GM23248 (cell line): ENCODE data around the gene FAM200A. TPM values are rescaled to one million over a fixed set of nuclear protein-coding genes. Genes with fewer than 3 reads are reported as not detected.
A peak's percentile ranks its signal among the peaks of the same experiment; 100 is the strongest.

ENCODE experiments used
- DNase-seq: peaks from one replicate; pipeline ENCODE4 v3.0.0-alpha.2; 2015
- H2AFZ ChIP-seq: fragments of 200-600 bp; sonication (generic); 2 replicates; pipeline ENCODE4 v1.6.1; 2016; ENCODE audit warnings: antibody characterized with exemption
- H3F3A ChIP-seq: fragments of 200-600 bp; sonication (generic); 2 replicates; pipeline ENCODE4 v1.6.1; 2016; ENCODE audit warnings: mild to moderate bottlenecking, antibody characterized with exemption, mixed run types; ENCODE audit not compliant: insufficient read depth
- H3K27ac ChIP-seq: fragments of 200-600 bp; sonication (generic); 2 replicates; pipeline ENCODE4 v1.5.1; 2016; ENCODE audit warnings: mild to moderate bottlenecking
- H3K27me3 ChIP-seq: fragments of 200-600 bp; sonication (generic); replicated peaks from 2 replicates; pipeline ENCODE4 v1.6.1; 2016; ENCODE audit warnings: mild to moderate bottlenecking; ENCODE audit not compliant: insufficient read depth
- H3K36me3 ChIP-seq: fragments of 200-600 bp; sonication (generic); 2 replicates; pipeline ENCODE4 v1.6.1; 2016; ENCODE audit warnings: low read depth, mild to moderate bottlenecking
- H3K4me1 ChIP-seq: fragments of 200-600 bp; sonication (generic); 2 replicates; pipeline ENCODE4 v1.6.1; 2016; ENCODE audit warnings: mild to moderate bottlenecking; ENCODE audit not compliant: insufficient read depth
- H3K4me2 ChIP-seq: fragments of 200-600 bp; sonication (generic); one replicate; pipeline ENCODE4 v1.6.1; 2016; ENCODE audit warnings: mild to moderate bottlenecking; ENCODE audit not compliant: unreplicated experiment
- H3K4me3 ChIP-seq: fragments of 200-600 bp; sonication (generic); 2 replicates; pipeline ENCODE4 v1.5.1; 2016; ENCODE audit warnings: mild to moderate bottlenecking
- H3K79me2 ChIP-seq: fragments of 200-600 bp; sonication (generic); 2 replicates; pipeline ENCODE4 v1.6.1; 2016; ENCODE audit warnings: mild to moderate bottlenecking; ENCODE audit not compliant: insufficient read depth
- H3K9ac ChIP-seq: fragments of 200-600 bp; sonication (generic); 2 replicates; pipeline ENCODE4 v1.6.1; 2016; ENCODE audit warnings: mild to moderate bottlenecking
- H3K9me2 ChIP-seq: fragments of 200-600 bp; sonication (generic); 2 replicates; pipeline ENCODE4 v1.6.1; 2016; ENCODE audit warnings: mixed run types, mild to moderate bottlenecking, moderate library complexity; ENCODE audit not compliant: insufficient read depth
- H3K9me3 ChIP-seq: fragments of 200-600 bp; sonication (generic); one replicate; pipeline ENCODE4 v1.6.1; 2017; ENCODE audit warnings: low read depth
- H4K20me1 ChIP-seq: fragments of 200-600 bp; sonication (generic); 2 replicates; pipeline ENCODE4 v1.6.0; 2016; ENCODE audit not compliant: insufficient read depth
- EZH2 ChIP-seq: fragments of 200-600 bp; sonication (generic); IDR thresholded peaks from 2 replicates; pipeline ENCODE4 v1.6.1; 2018; ENCODE audit warnings: antibody characterized with exemption, mild to moderate bottlenecking; ENCODE audit not compliant: insufficient read depth, poor library complexity, severe bottlenecking
- EZH2phosphoT487 ChIP-seq: fragments of 200-600 bp; sonication (generic); IDR thresholded peaks from 2 replicates; pipeline ENCODE4 v1.6.1; 2018; ENCODE audit warnings: antibody characterized with exemption, moderate library complexity, mild to moderate bottlenecking, low read depth; ENCODE audit not compliant: insufficient read depth
- WGBS, 2 experiments: methylation state at CpG; one replicate each; pipeline ENCODE4 v1.1.6; 2015 to 2017; ENCODE audit warnings: low lambda C conversion rate in 2 of 2, low coverage in 1 of 2; ENCODE audit errors: missing lambda C conversion rate in 2 of 2; 5-methylcytosine and 5-hydroxymethylcytosine counted together
- in situ Hi-C: fragments of 300-500 bp; cut with MboI; formaldehyde crosslinking; loops from 2 replicates; pipeline ENCODE4 v1.15.0; 2020
- polyA plus RNA-seq: library from polyadenylated mRNA; unstranded; fragments of >200 nt; fragmentation: Nextera tagmentation; extraction: Ambion mirVana; gene quantifications from 2 replicates; pipeline ENCODE4 v1.2.1, GENCODE V29; 2016
- total RNA-seq: library from RNA; depleted of rRNA; stranded (reverse); fragments of >200 nt; shearing (Covaris generic); gene quantifications from 2 replicates; pipeline ENCODE4 v1.2.3, GENCODE V29; 2014; rRNA removed

Gene FAM200A
- total and polyA plus RNA-seq, 2 experiments from 2014 or later: 6.2 to 8.2 TPM

DNA sequence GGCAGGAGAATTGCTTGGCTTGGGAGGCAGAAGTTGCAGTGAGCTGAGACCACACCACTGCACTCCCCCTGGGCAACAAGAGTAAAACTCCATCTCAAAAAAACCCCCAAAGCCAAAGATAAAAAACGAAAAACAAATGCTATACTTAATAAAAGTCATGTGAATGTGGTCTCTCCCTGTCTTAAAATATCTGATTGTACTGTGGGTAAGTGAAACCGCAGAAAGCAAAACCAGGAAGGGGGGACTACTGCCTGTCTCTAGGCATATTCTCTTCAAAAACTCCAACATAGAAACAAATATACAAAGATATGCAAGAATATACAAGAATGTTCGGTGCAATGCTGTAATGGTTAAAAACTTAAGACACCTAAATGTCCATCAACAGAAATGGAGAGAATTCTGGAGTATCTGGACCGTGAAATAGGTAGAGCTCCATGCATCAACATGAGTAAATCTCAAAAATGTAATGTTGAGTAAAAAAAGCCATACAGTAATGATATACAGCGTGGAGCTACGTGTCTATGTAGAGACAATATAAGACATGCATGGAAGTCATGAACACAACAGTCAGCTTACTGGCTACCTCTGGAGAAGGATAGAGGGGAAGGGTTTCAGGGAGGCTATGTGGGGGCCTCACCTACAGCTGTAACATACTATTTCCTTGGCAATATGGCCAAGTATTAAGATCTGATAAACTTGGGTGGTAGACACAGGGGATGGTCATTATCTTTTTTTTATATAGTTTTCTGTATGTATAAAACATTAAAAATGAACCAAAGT is 54.0 kb downstream of the FAM200A start:
- Histone ChIP-seq H3K79me2 (peaks cover 91% of the 10 kb centered on the region), H4K20me1 (no peaks in the 10 kb centered on the region; the same call in 1 of the 2 replicates), H2AFZ (no peak overlapping the region), H3K36me3 (peaks cover 37% of the 10 kb centered on the region), H3K9me3 (no peaks in the 10 kb centered on the region), H3F3A (peaks cover 11% of the 10 kb centered on the region; the same call in 1 of the 2 replicates), H3K4me2 (peak overlapping the region; percentile 84), H3K27ac (no peak overlapping the region), H3K9me2 (no peaks in the 10 kb centered on the region), H3K4me3 (peak overlapping the region; percentile 99), H3K27me3 (no peaks in the 10 kb centered on the region), H3K9ac (peak overlapping the region; percentile 88), H3K4me1 (peaks cover 12% of the 10 kb centered on the region; the same call in 1 of the 2 replicates)
- DNase-seq: no peak
- in situ Hi-C loops: no loop called here
- TF ChIP-seq EZH2 (no peak), EZH2phosphoT487 (no peak)
- WGBS, 2 experiments: 71 to 77% methylated on average over 6 of the region's 6 CpGs

Other genes starting within 250 kb of the FAM200A start
- gene ARPC1A, start 226.2 kb downstream of the FAM200A start, total RNA-seq: 155 and 209 TPM in 2 replicates
- gene ARPC1A, start 226.2 kb downstream of the FAM200A start, polyA plus RNA-seq: 294 and 312 TPM in 2 replicates
- 485 and 630 TPM in 2 replicates for gene ARPC1B, start 177.4 kb downstream of the FAM200A start, total RNA-seq
- 599 and 639 TPM in 2 replicates for gene ARPC1B, start 177.4 kb downstream of the FAM200A start, polyA plus RNA-seq
- gene PDAP1, start 143.5 kb downstream of the FAM200A start, total RNA-seq: 91.3 and 141 TPM in 2 replicates
- 91.0 and 95.5 TPM in 2 replicates for gene PDAP1, start 143.5 kb downstream of the FAM200A start, polyA plus RNA-seq
- 71.8 and 79.4 TPM in 2 replicates for gene BUD31, start 143.1 kb downstream of the FAM200A start, total RNA-seq
- 316 and 318 TPM in 2 replicates for gene BUD31, start 143.1 kb downstream of the FAM200A start, polyA plus RNA-seq
- 5.2 and 13.7 TPM in 2 replicates for gene PTCD1, start 113.3 kb downstream of the FAM200A start, total RNA-seq
- gene PTCD1, start 113.3 kb downstream of the FAM200A start, polyA plus RNA-seq: 2.6 and 2.8 TPM in 2 replicates
- gene CPSF4, start 113.2 kb downstream of the FAM200A start, total RNA-seq: 21.2 and 44.9 TPM in 2 replicates
- gene CPSF4, start 113.2 kb downstream of the FAM200A start, polyA plus RNA-seq: 16.4 and 19.5 TPM in 2 replicates
- gene ATP5MF, start 85.9 kb downstream of the FAM200A start, total RNA-seq: 1,746 and 2,237 TPM in 2 replicates
- 719 and 722 TPM in 2 replicates for gene ATP5MF, start 85.9 kb downstream of the FAM200A start, polyA plus RNA-seq
- gene ZNF789, start 79.2 kb downstream of the FAM200A start, total RNA-seq: 2.8 and 8.5 TPM in 2 replicates
- gene ZNF789, start 79.2 kb downstream of the FAM200A start, polyA plus RNA-seq: 4.5 and 5.3 TPM in 2 replicates
- 17.3 and 24.3 TPM in 2 replicates for gene ZNF394, start 51.8 kb downstream of the FAM200A start, total RNA-seq
- 16.8 and 17.6 TPM in 2 replicates for gene ZNF394, start 51.8 kb downstream of the FAM200A start, polyA plus RNA-seq
- 10.7 and 12.0 TPM in 2 replicates for gene ZKSCAN5, start 47.5 kb downstream of the FAM200A start, total RNA-seq
- gene ZKSCAN5, start 47.5 kb downstream of the FAM200A start, polyA plus RNA-seq: 6.3 and 6.4 TPM in 2 replicates
- 54.6 and 70.0 TPM in 2 replicates for gene ZNF655, start 6.5 kb upstream of the FAM200A start, total RNA-seq
- gene ZNF655, start 6.5 kb upstream of the FAM200A start, polyA plus RNA-seq: 36.5 and 37.2 TPM in 2 replicates
- not detected in 2 replicates for gene TMEM225B, start 46.2 kb upstream of the FAM200A start, total RNA-seq
- 0.24 and 0.44 TPM in 2 replicates for gene TMEM225B, start 46.2 kb upstream of the FAM200A start, polyA plus RNA-seq
- 7.2 and 9.7 TPM in 2 replicates for gene ZSCAN25, start 64.8 kb upstream of the FAM200A start, total RNA-seq
- 6.4 and 6.5 TPM in 2 replicates for gene ZSCAN25, start 64.8 kb upstream of the FAM200A start, polyA plus RNA-seq
- gene CYP3A5, start 127.9 kb upstream of the FAM200A start, total RNA-seq: not detected in 2 replicates
- 0.26 and 0.33 TPM in 2 replicates for gene CYP3A5, start 127.9 kb upstream of the FAM200A start, polyA plus RNA-seq
- gene CYP3A7, start 183.1 kb upstream of the FAM200A start, total RNA-seq: not detected in 2 replicates
- not detected in 2 replicates for gene CYP3A7, start 183.1 kb upstream of the FAM200A start, polyA plus RNA-seq
- gene CYP3A4, start 232.1 kb upstream of the FAM200A start, total RNA-seq: not detected in 2 replicates
- not detected in 2 replicates for gene CYP3A4, start 232.1 kb upstream of the FAM200A start, polyA plus RNA-seq